H1 (cell line): ENCODE data around the gene ELMO3. TPM values are rescaled to one million over a fixed set of nuclear protein-coding genes. Genes with fewer than 3 reads are reported as not detected.

ENCODE experiments used
- CTCF ChIA-PET: fragments of 300-600 bp; sonication (Branson Sonifier 250); formaldehyde crosslinking; loops from one replicate; lab custom pipeline; 2021; ENCODE audit not compliant: partially characterized antibody; lab: Charles Lee
- POLR2A ChIA-PET: fragments of 300-600 bp; sonication (Branson Sonifier 250); formaldehyde crosslinking; loops from one replicate; lab custom pipeline; 2021; ENCODE audit warnings: inconsistent platforms; ENCODE audit not compliant: partially characterized antibody; lab: Charles Lee
- DNase-seq, 2 experiments: peaks; one replicate each; pipeline versions ENCODE4 v3.0.0 to v3.0.0-alpha.2; 2010 to 2022; ENCODE audit warnings: low spot score in 2 of 2, low read depth in 1 of 2, mixed read lengths in 1 of 2
- FAIRE-seq: peaks from 2 replicates; lab custom pipeline; 2011; peaks lifted over from hg19 to GRCh38; lab: Jason Lieb, UNC
- H2AFZ ChIP-seq: 2 replicates; pipeline ENCODE4 v1.8.1; 2012; ENCODE audit warnings: low read length, inconsistent platforms
- H2AK5ac ChIP-seq: 2 replicates; pipeline ENCODE4 v1.6.1; 2013; ENCODE audit warnings: low read depth, low read length
- H2BK120ac ChIP-seq: replicated peaks from 2 replicates; pipeline ENCODE3; 2013; ENCODE audit warnings: low read depth, low read length, inconsistent platforms
- H2BK12ac ChIP-seq: 2 replicates; pipeline ENCODE4 v1.6.1; 2013; ENCODE audit warnings: low read depth, low read length
- H2BK15ac ChIP-seq: 2 replicates; pipeline ENCODE4 v1.6.1; 2013; ENCODE audit warnings: low read length
- H2BK20ac ChIP-seq: 2 replicates; pipeline ENCODE4 v1.6.1; 2013; ENCODE audit warnings: low read length
- H2BK5ac ChIP-seq: 2 replicates; pipeline ENCODE4 v1.6.1; 2013; ENCODE audit warnings: low read depth, low read length
- H3K14ac ChIP-seq: 2 replicates; pipeline ENCODE4 v1.6.1; 2013; ENCODE audit warnings: inconsistent platforms; ENCODE audit not compliant: insufficient read length
- H3K18ac ChIP-seq: 2 replicates; pipeline ENCODE4 v1.6.1; 2013; ENCODE audit warnings: low read length; ENCODE audit errors: extremely low read depth
- H3K23ac ChIP-seq: 2 replicates; pipeline ENCODE4 v1.6.1; 2013; ENCODE audit warnings: inconsistent platforms; ENCODE audit not compliant: insufficient read length
- H3K23me2 ChIP-seq: 2 replicates; pipeline ENCODE4 v1.6.1; 2013; ENCODE audit warnings: low read depth, low read length
- H3K27ac ChIP-seq: 2 replicates; pipeline ENCODE4 v1.6.1; 2011; ENCODE audit warnings: low read depth, low read length, inconsistent platforms
- H3K27me3 ChIP-seq, 4 experiments: replicated peaks in 1 of 4; 1 replicate in 1 of 4; 2 replicates in 3 of 4; pipeline versions ENCODE4 v1.6.1 to v1.8.1; 2011 to 2013; ENCODE audit warnings: low read length in 3 of 4, mild to moderate bottlenecking in 3 of 4, inconsistent platforms in 2 of 4, mixed read lengths in 2 of 4, moderate library complexity in 1 of 4; ENCODE audit not compliant: control insufficient read depth in 3 of 4, insufficient read depth in 3 of 4; ENCODE audit errors: extremely low read depth in 1 of 4
- H3K36me3 ChIP-seq, 4 experiments: 2 replicates each; pipeline versions ENCODE4 v1.6.1 to v1.8.1; 2011 to 2013; ENCODE audit warnings: mild to moderate bottlenecking in 4 of 4, low read length in 3 of 4, moderate library complexity in 2 of 4, control low read depth in 1 of 4, inconsistent platforms in 1 of 4; ENCODE audit not compliant: insufficient read depth in 4 of 4, control insufficient read depth in 2 of 4
- H3K4ac ChIP-seq: replicated peaks from 2 replicates; pipeline ENCODE3; 2013; ENCODE audit warnings: low read length, low read depth, mixed read lengths, inconsistent platforms; ENCODE audit not compliant: insufficient read length
- H3K4me1 ChIP-seq, 4 experiments: replicated peaks in 1 of 4; 1 replicate in 1 of 4; 2 replicates in 3 of 4; pipeline versions ENCODE4 v1.6.1 to v1.8.1; 2011 to 2013; ENCODE audit warnings: low read length in 3 of 4, inconsistent platforms in 2 of 4, mixed read lengths in 1 of 4; ENCODE audit not compliant: insufficient read depth in 4 of 4, control insufficient read depth in 3 of 4
- H3K4me2 ChIP-seq, 2 experiments: 2 replicates each; pipeline versions ENCODE4 v1.6.1 to v1.8.1; 2011 to 2013; ENCODE audit warnings: low read depth in 2 of 2, low read length in 2 of 2, control low read depth in 1 of 2, inconsistent platforms in 1 of 2, mild to moderate bottlenecking in 1 of 2; ENCODE audit not compliant: insufficient read depth in 1 of 2
- H3K4me3 ChIP-seq, 4 experiments: fragments of 200-600, 300-600 bp in 1 of 4; sonication (generic), shearing (Covaris generic), sonication (Bioruptor Twin) in 1 of 4; 2 replicates each; pipeline versions ENCODE4 v1.5.1 to v1.8.1; 2011 to 2016; ENCODE audit warnings: low read length in 4 of 4, low read depth in 3 of 4, control low read depth in 2 of 4, inconsistent platforms in 2 of 4, mild to moderate bottlenecking in 2 of 4, mixed read lengths in 1 of 4, moderate library complexity in 1 of 4; ENCODE audit not compliant: insufficient read depth in 2 of 4; ENCODE audit errors: extremely low read depth in 1 of 4
- H3K56ac ChIP-seq: replicated peaks from 2 replicates; pipeline ENCODE3; 2013; ENCODE audit warnings: low read depth, mild to moderate bottlenecking, mixed read lengths, low read length, inconsistent platforms; ENCODE audit not compliant: insufficient read length
- H3K79me1 ChIP-seq: 2 replicates; pipeline ENCODE4 v1.6.1; 2013; ENCODE audit warnings: low read depth, low read length, control low read depth
- H3K79me2 ChIP-seq, 2 experiments: 2 replicates each; pipeline versions ENCODE4 v1.6.1 to v1.8.1; 2012 to 2013; ENCODE audit warnings: low read length in 2 of 2, mild to moderate bottlenecking in 2 of 2, inconsistent platforms in 1 of 2; ENCODE audit not compliant: insufficient read depth in 2 of 2, control insufficient read depth in 1 of 2
- H3K9ac ChIP-seq, 4 experiments: replicated peaks in 1 of 4; 1 replicate in 1 of 4; 2 replicates in 3 of 4; pipeline versions ENCODE4 v1.6.1 to v1.8.1; 2011 to 2013; ENCODE audit warnings: low read depth in 3 of 4, low read length in 3 of 4, control low read depth in 2 of 4, mild to moderate bottlenecking in 2 of 4, moderate library complexity in 2 of 4, inconsistent platforms in 1 of 4; ENCODE audit errors: extremely low read depth in 1 of 4
- H3K9me3 ChIP-seq, 2 experiments: 2 replicates each; pipeline versions ENCODE4 v1.6.1 to v1.8.1; 2012 to 2013; ENCODE audit warnings: mild to moderate bottlenecking in 2 of 2, moderate library complexity in 2 of 2, control low read depth in 1 of 2, inconsistent platforms in 1 of 2, low read depth in 1 of 2, low read length in 1 of 2, mixed read lengths in 1 of 2; ENCODE audit not compliant: insufficient read depth in 2 of 2
- H4K20me1 ChIP-seq, 2 experiments: replicated peaks in 1 of 2; 2 replicates each; pipeline versions ENCODE3 to v1.8.1; 2011 to 2013; ENCODE audit warnings: inconsistent platforms in 2 of 2, low read length in 2 of 2, mild to moderate bottlenecking in 1 of 2; ENCODE audit not compliant: insufficient read depth in 2 of 2, control insufficient read depth in 1 of 2
- H4K5ac ChIP-seq: 2 replicates; pipeline ENCODE4 v1.6.1; 2013; ENCODE audit warnings: low read length, low read depth, mixed read lengths, inconsistent platforms; ENCODE audit not compliant: insufficient read length
- H4K8ac ChIP-seq: 2 replicates; pipeline ENCODE4 v1.8.0; 2013; ENCODE audit warnings: mild to moderate bottlenecking, moderate library complexity, low read length, inconsistent platforms; ENCODE audit not compliant: insufficient read depth; ENCODE audit errors: extremely low read depth
- H4K91ac ChIP-seq: replicated peaks from 2 replicates; pipeline ENCODE3; 2013; ENCODE audit warnings: low read length, mixed read lengths, inconsistent platforms; ENCODE audit not compliant: insufficient read length
- CBX8 ChIP-seq: fragments of 300-800, 300-1000 bp; sonication (generic); IDR thresholded peaks from 2 replicates; pipeline ENCODE4 v1.7.1; 2016; ENCODE audit warnings: low read depth, low read length, borderline replicate concordance
- CHD1 ChIP-seq: IDR thresholded peaks from 2 replicates; pipeline ENCODE4 v1.6.1; 2012; ENCODE audit warnings: low read depth, low read length, improper control_type of control experiment
- CTBP2 ChIP-seq: IDR thresholded peaks from 2 replicates; pipeline ENCODE4 v1.7.0; 2011; ENCODE audit warnings: borderline replicate concordance, mild to moderate bottlenecking, moderate library complexity, mixed read lengths, low read length; ENCODE audit not compliant: insufficient read depth, insufficient read length
- EZH2 ChIP-seq: fragments of 200-600 bp; sonication (generic); IDR thresholded peaks from 2 replicates; pipeline ENCODE4 v1.7.1; 2012; ENCODE audit warnings: low read depth, mild to moderate bottlenecking, moderate library complexity, low read length, inconsistent platforms; ENCODE audit not compliant: severe bottlenecking
- JUND ChIP-seq: IDR thresholded peaks from 2 replicates; pipeline ENCODE4 v1.6.1; 2011; ENCODE audit warnings: mild to moderate bottlenecking, improper control_type of control experiment, low read length
- KDM5A ChIP-seq: fragments of 200-600 bp; IDR thresholded peaks from 2 replicates; pipeline ENCODE4 v1.7.1; 2012; ENCODE audit warnings: mild to moderate bottlenecking, low read length, inconsistent platforms, mixed read lengths
- PHF8 ChIP-seq: fragments of 200-600 bp; sonication (generic); conservative IDR thresholded peaks from 2 replicates; pipeline ENCODE4 v1.7.1; 2012; ENCODE audit warnings: low read depth, mild to moderate bottlenecking, inconsistent platforms, low read length, moderate library complexity
- POLR2AphosphoS5 ChIP-seq: IDR thresholded peaks from 2 replicates; pipeline ENCODE4 v1.6.1; 2011; ENCODE audit warnings: low read depth, low read length
- SAP30 ChIP-seq: fragments of 300-600 bp; sonication (generic); IDR thresholded peaks from 2 replicates; pipeline ENCODE4 v1.7.1; 2012; ENCODE audit warnings: low read length, moderate library complexity, mild to moderate bottlenecking, inconsistent platforms; ENCODE audit not compliant: insufficient read depth, insufficient replicate concordance
- SIRT6 ChIP-seq: IDR thresholded peaks from one replicate; pipeline ENCODE4 v1.7.1; 2012; ENCODE audit warnings: low read length, inconsistent platforms
- TAF1 ChIP-seq: IDR thresholded peaks from 2 replicates; pipeline ENCODE4 v1.6.1; 2011; ENCODE audit warnings: mild to moderate bottlenecking, low read depth, low read length
- TAF7 ChIP-seq: optimal IDR thresholded peaks from 2 replicates; pipeline ENCODE3; 2011; ENCODE audit warnings: low read depth, mild to moderate bottlenecking, inconsistent platforms, low read length, moderate library complexity, borderline replicate concordance
- WGBS, 2 experiments: shearing (Covaris generic) in 1 of 2; methylation state at CpG; one replicate each; pipeline versions ENCODE4 v1.1.6 to v1.1.7; 2013 to 2015; ENCODE audit warnings: low lambda C conversion rate in 2 of 2, mixed read lengths in 2 of 2, inconsistent platforms in 1 of 2, low coverage in 1 of 2, missing lambda C conversion rate in 1 of 2; ENCODE audit not compliant: insufficient replicate concordance in 2 of 2, insufficient coverage in 1 of 2, insufficient read length in 1 of 2; ENCODE audit errors: extremely low coverage in 1 of 2, missing lambda C conversion rate in 1 of 2; 5-methylcytosine and 5-hydroxymethylcytosine counted together
- polyA plus RNA-seq, 7 experiments: library from polyadenylated mRNA; depleted of rRNA in 3 of 7; stranded (reverse) in 5 of 7; unstranded in 2 of 7; fragments of >200 nt in 5 of 7; fragments of 200-250 nt in 2 of 7; gene quantifications; 1 replicate in 5 of 7; 2 replicates in 1 of 7; 4 replicates in 1 of 7; pipeline versions ENCODE4 v1.2.1 to v1.2.3, GENCODE V29; 2011 to 2013; ENCODE audit warnings: missing spikeins in 2 of 7, mixed read lengths in 2 of 7
- total RNA-seq: library from RNA; stranded (reverse); fragmentation: NEBNext Ultra II Directional; extraction: Animal tissue kit (Norgen Biotek cat#: 25700); gene quantifications from 2 replicates; pipeline ENCODE4 v1.2.1, GENCODE V29; 2021

ELMO3 gene
- total and polyA plus RNA-seq, 2 of the 8 experiments (the other 6 are each of a cell fraction or from before 2014, with no cell fraction given) = 9.6 to 10.9 TPM

DNA sequence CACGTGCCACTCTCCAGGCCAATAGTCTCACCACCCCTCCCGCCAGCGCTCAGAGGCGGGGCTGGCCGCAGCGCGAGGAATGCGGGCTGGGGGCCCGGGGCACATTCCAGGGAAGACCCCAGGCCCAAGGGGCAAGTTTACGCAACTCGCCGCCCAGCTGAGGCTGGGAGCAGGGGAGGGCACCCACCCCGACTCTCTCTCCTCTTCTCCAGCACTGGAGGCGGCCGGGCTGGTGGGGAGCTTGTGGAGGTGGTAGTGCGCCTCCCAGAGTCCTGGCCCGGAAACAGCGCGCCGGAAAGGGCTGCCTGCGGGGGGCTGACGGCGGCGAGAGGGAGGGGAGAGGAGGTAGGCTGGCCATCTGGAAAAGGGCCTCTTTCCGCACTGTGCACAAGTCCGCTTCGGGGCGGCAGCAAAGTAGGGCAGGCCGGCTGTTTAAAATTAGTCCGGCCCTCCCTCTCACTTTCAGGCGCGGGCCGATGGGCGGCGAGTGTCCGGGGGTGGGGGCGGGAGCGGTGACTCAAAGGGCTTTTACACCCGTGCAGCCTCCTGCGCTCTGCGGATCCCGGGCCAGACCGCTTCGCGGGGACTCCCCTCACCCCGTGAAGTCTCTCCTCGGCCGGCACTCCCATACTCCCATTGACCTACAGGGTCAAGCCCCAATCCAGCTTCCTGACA lies 47.3 kb downstream of the ELMO3 start:
- H2AFZ ChIP-seq = no peak overlapping the region
- FAIRE-seq = no peak
- POLR2A ChIA-PET = interaction anchor here (0.7 to 6.8 kb wide), 17 partner anchors 12 to 180 kb away, joined by 3 to 111 read pairs (median 4); partner anchors contain the start of genes ELMO3 and TMEM208
- peak; percentile 37 for TF ChIP-seq TAF7
- no peak for TF ChIP-seq CBX8
- TF ChIP-seq SAP30 = no peak
- TF ChIP-seq PHF8 = peak; percentile 76
- no peak; the same call in 1 of the 2 replicates for TF ChIP-seq TAF1
- peak; percentile 51; the same call in 1 of the 2 replicates for TF ChIP-seq POLR2AphosphoS5
- TF ChIP-seq CTBP2 = no peak
- no peak for TF ChIP-seq KDM5A
- TF ChIP-seq SIRT6 = no peak
- TF ChIP-seq JUND = no peak
- TF ChIP-seq CHD1 = no peak
- no peak for TF ChIP-seq EZH2

More for the DNA sequence above, 47.3 kb downstream of the ELMO3 start:
- peak overlapping the region; percentile 92 to 95 for H3K4me2 ChIP-seq
- H2BK5ac ChIP-seq = peak overlapping the region; percentile 96
- H3K23ac ChIP-seq = no peak overlapping the region
- CTCF ChIA-PET = interaction anchor here (0.6 to 2.1 kb wide), 27 partner anchors 8 to 181 kb away, joined by 3 to 12 read pairs (median 4); partner anchors contain the start of genes B3GNT9, ELMO3, KCTD19 and LRRC36
- peak overlapping the region; percentile 57 for H4K91ac ChIP-seq
- H3K18ac ChIP-seq = peak overlapping the region; percentile 90
- H3K4me3 ChIP-seq = peak overlapping the region; percentile 67 to 87 (median 70)
- no peak overlapping the region for H2BK120ac ChIP-seq
- peaks cover 16% of the 10 kb centered on the region for H3K79me1 ChIP-seq
- H3K79me2 ChIP-seq = peaks cover 0 to 21% of the 10 kb centered on the region in 2 experiments; a peak in 2 of 4 replicates
- WGBS, 2 experiments = 2% methylated on average over 33 of the region's 48 CpGs; no CpG with 5 or more reads in 1 of the 2 experiments
- H4K20me1 ChIP-seq = no peaks in the 10 kb centered on the region
- peak overlapping the region in 3 of 4 experiments; percentile 52 to 74 (median 55); a peak in 5 of 7 replicates for H3K9ac ChIP-seq
- DNase-seq = peak in 1 of 2 experiments; percentile 93
- peak overlapping the region; percentile 69 for H4K5ac ChIP-seq
- H3K14ac ChIP-seq = no peak overlapping the region
- H2BK12ac ChIP-seq = no peak overlapping the region
- peak overlapping the region; percentile 77 for H3K56ac ChIP-seq
- peak overlapping the region; percentile 62 for H3K4ac ChIP-seq
- H2BK15ac ChIP-seq = no peak overlapping the region
- H2AK5ac ChIP-seq = no peak overlapping the region
- no peaks in the 10 kb centered on the region for H3K9me3 ChIP-seq
- no peaks in the 10 kb centered on the region for H3K36me3 ChIP-seq
- H3K27ac ChIP-seq = peak overlapping the region; percentile 85
- H3K27me3 ChIP-seq = peaks cover 0 to 21% (median 13%) of the 10 kb centered on the region in 4 experiments; a peak in 5 of 7 replicates
- H3K23me2 ChIP-seq = peaks cover 12% of the 10 kb centered on the region; the same call in 1 of the 2 replicates
- H3K4me1 ChIP-seq = peaks cover 14 to 35% (median 16%) of the 10 kb centered on the region in 4 experiments
- H2BK20ac ChIP-seq = no peak overlapping the region
- H4K8ac ChIP-seq = peak overlapping the region; percentile 87
